Natural killer cell treated with Interleukin-12 subunit alpha and Interleukin-12 subunit beta and Interleukin-15 and Interleukin-18, amount 100 ng/mL, for 72 hours (primary cell): ENCODE measurements around the gene NPAS2. TPM values are rescaled to one million over a fixed set of nuclear protein-coding genes. Genes with fewer than 3 reads are reported as not detected.

Experiments used
- ATAC-seq, 2 donors: fragments of 150-1000 bp; cut with Tn5 transposase in 1 of 2; sonication (Bioruptor Pico), chemical (Tn5 transposase) in 1 of 2; 2 replicates each; pipeline ENCODE4 v1.10.0; 2021
- DNase-seq: peaks from one replicate; pipeline ENCODE4 v3.0.0; 2022; ENCODE audit warnings: low spot score
- H3K27ac Mint-ChIP-seq, 2 donors: 1 replicate in 1 of 2; 2 replicates in 1 of 2; pipeline ENCODE4 v1.8.0; 2022; ENCODE audit warnings: mixed read lengths in 2 of 2, mild to moderate bottlenecking in 1 of 2, moderate library complexity in 1 of 2
- H3K27me3 Mint-ChIP-seq, 2 donors: 1 replicate in 1 of 2; 2 replicates in 1 of 2; pipeline ENCODE4 v1.8.0; 2022; ENCODE audit warnings: mixed read lengths in 2 of 2
- H3K36me3 Mint-ChIP-seq: one replicate; pipeline ENCODE4 v1.8.0; 2022; ENCODE audit warnings: mixed read lengths
- H3K4me1 Mint-ChIP-seq, 2 donors: 1 replicate in 1 of 2; 2 replicates in 1 of 2; pipeline ENCODE4 v1.8.0; 2022; ENCODE audit warnings: low read depth in 2 of 2, mixed read lengths in 2 of 2, mild to moderate bottlenecking in 1 of 2
- H3K4me3 Mint-ChIP-seq: one replicate; pipeline ENCODE4 v1.8.0; 2022; ENCODE audit warnings: mixed read lengths
- H3K9me3 Mint-ChIP-seq: 2 replicates; pipeline ENCODE4 v1.8.0; 2022; ENCODE audit warnings: mixed read lengths
- total RNA-seq, 2 donors: library from RNA; stranded (reverse); gene quantifications; one replicate each; pipeline ENCODE4 v1.2.3, GENCODE V29; 2022

NPAS2 gene
- under 1 TPM; 0.31 to 0.53 TPM for total RNA-seq

- Mint-ChIP-seq H3K4me1 (peaks cover 0 to 7% of the 10 kb centered on the region in 2 donors), H3K27ac (no peak within 1 kb of the TSS), H3K4me3 (no peak within 1 kb of the TSS), H3K36me3 (no peaks in the 10 kb centered on the region), H3K9me3 (no peaks in the 10 kb centered on the region), H3K27me3 (peaks cover 48 to 73% of the 10 kb centered on the region in 2 donors)
- no peak for DNase-seq
- peak in 1 of 2 donors; percentile 32 for ATAC-seq
Measured at GRCh38 chr2:100819370-100820272, at the start of gene NPAS2. Gene NPAS2 (plus strand): TSS chr2:100820139. CDS start chr2:100904755, 84,616 bp downstream.

GRCh38 chr2:100771125-100771524, 48.8 kb upstream of the NPAS2 start:
- H3K4me3 Mint-ChIP-seq, result no peak overlapping the region
- H3K36me3 Mint-ChIP-seq, result no peaks in the 10 kb centered on the region
- peaks cover 19 to 44% of the 10 kb centered on the region in 2 donors for H3K27me3 Mint-ChIP-seq
- no peaks in the 10 kb centered on the region for H3K9me3 Mint-ChIP-seq
- no peaks in the 10 kb centered on the region for H3K4me1 Mint-ChIP-seq
- ATAC-seq, result no peak
- DNase-seq, result no peak
- H3K27ac Mint-ChIP-seq, result no peak overlapping the region

- Mint-ChIP-seq H3K27me3 (peaks cover 16 to 31% of the 10 kb centered on the region in 2 donors), H3K4me3 (no peak overlapping the region), H3K27ac (no peak overlapping the region), H3K36me3 (no peaks in the 10 kb centered on the region), H3K4me1 (no peaks in the 10 kb centered on the region), H3K9me3 (no peaks in the 10 kb centered on the region)
- DNase-seq (no peak), ATAC-seq (no peak)
Measured at GRCh38 chr2:100773538-100773937, 46.4 kb upstream of the NPAS2 start.

GRCh38 chr2:100776445-100776844, 43.5 kb upstream of the NPAS2 start:
- Mint-ChIP-seq H3K4me1 (no peaks in the 10 kb centered on the region), H3K27ac (no peak overlapping the region), H3K36me3 (no peaks in the 10 kb centered on the region), H3K27me3 (peaks cover 13 to 24% of the 10 kb centered on the region in 2 donors), H3K9me3 (no peaks in the 10 kb centered on the region), H3K4me3 (no peak overlapping the region)
- ATAC-seq (no peak), DNase-seq (no peak)

GRCh38 chr2:100778637-100779450, 41.1 kb upstream of the NPAS2 start:
- Mint-ChIP-seq H3K9me3 (no peaks in the 10 kb centered on the region), H3K27me3 (peaks cover 6 to 19% of the 10 kb centered on the region in 2 donors), H3K27ac (no peak overlapping the region), H3K36me3 (no peaks in the 10 kb centered on the region), H3K4me1 (no peaks in the 10 kb centered on the region), H3K4me3 (no peak overlapping the region)
- DNase-seq (no peak), ATAC-seq (no peak)

GRCh38 chr2:100779908-100780202, 40.1 kb upstream of the NPAS2 start:
- Mint-ChIP-seq H3K27ac (no peak overlapping the region), H3K9me3 (no peaks in the 10 kb centered on the region), H3K27me3 (peaks cover 0 to 9% of the 10 kb centered on the region in 2 donors), H3K4me1 (no peaks in the 10 kb centered on the region), H3K4me3 (no peak overlapping the region), H3K36me3 (no peaks in the 10 kb centered on the region)
- DNase-seq (no peak), ATAC-seq (no peak)

- no peak for DNase-seq
- peaks cover 0 to 7% of the 10 kb centered on the region in 2 donors for H3K27me3 Mint-ChIP-seq
- H3K4me3 Mint-ChIP-seq, result no peak overlapping the region
- no peaks in the 10 kb centered on the region for H3K4me1 Mint-ChIP-seq
- ATAC-seq, result no peak
- H3K36me3 Mint-ChIP-seq, result no peaks in the 10 kb centered on the region
- no peaks in the 10 kb centered on the region for H3K9me3 Mint-ChIP-seq
- H3K27ac Mint-ChIP-seq, result no peak overlapping the region
Measured at GRCh38 chr2:100780203-100781008, 39.5 kb upstream of the NPAS2 start.

GRCh38 chr2:100781009-100781325, 39.0 kb upstream of the NPAS2 start:
- Mint-ChIP-seq H3K36me3 (no peaks in the 10 kb centered on the region), H3K9me3 (no peaks in the 10 kb centered on the region), H3K4me3 (no peak overlapping the region), H3K27ac (no peak overlapping the region), H3K27me3 (peaks cover 0 to 7% of the 10 kb centered on the region in 2 donors), H3K4me1 (no peaks in the 10 kb centered on the region)
- ATAC-seq, result no peak
- DNase-seq, result no peak

GRCh38 chr2:100781523-100782379, 38.2 kb upstream of the NPAS2 start:
- peaks cover 0 to 7% of the 10 kb centered on the region in 2 donors for H3K27me3 Mint-ChIP-seq
- H3K36me3 Mint-ChIP-seq, result no peaks in the 10 kb centered on the region
- DNase-seq (no peak), ATAC-seq (no peak)
- no peaks in the 10 kb centered on the region for H3K4me1 Mint-ChIP-seq
- H3K9me3 Mint-ChIP-seq, result no peaks in the 10 kb centered on the region
- H3K4me3 Mint-ChIP-seq, result no peak overlapping the region
- H3K27ac Mint-ChIP-seq, result no peak overlapping the region

GRCh38 chr2:100782380-100782878, 37.5 kb upstream of the NPAS2 start:
- Mint-ChIP-seq H3K36me3 (no peaks in the 10 kb centered on the region), H3K4me1 (no peaks in the 10 kb centered on the region), H3K4me3 (no peak overlapping the region), H3K27me3 (peaks cover 0 to 7% of the 10 kb centered on the region in 2 donors), H3K9me3 (no peaks in the 10 kb centered on the region), H3K27ac (no peak overlapping the region)
- DNase-seq (no peak), ATAC-seq (no peak)

GRCh38 chr2:100783987-100784386, 36.0 kb upstream of the NPAS2 start:
- no peak for DNase-seq
- H3K4me1 Mint-ChIP-seq, result no peaks in the 10 kb centered on the region
- H3K4me3 Mint-ChIP-seq, result no peak overlapping the region
- no peak overlapping the region for H3K27ac Mint-ChIP-seq
- H3K9me3 Mint-ChIP-seq, result no peaks in the 10 kb centered on the region
- ATAC-seq, result no peak
- H3K27me3 Mint-ChIP-seq, result peaks cover 0 to 7% of the 10 kb centered on the region in 2 donors
- H3K36me3 Mint-ChIP-seq, result no peaks in the 10 kb centered on the region

GRCh38 chr2:100784681-100785080, 35.3 kb upstream of the NPAS2 start:
- DNase-seq (no peak), ATAC-seq (no peak)
- Mint-ChIP-seq H3K4me1 (no peaks in the 10 kb centered on the region), H3K27ac (no peak overlapping the region), H3K27me3 (peaks cover 0 to 7% of the 10 kb centered on the region in 2 donors), H3K9me3 (no peaks in the 10 kb centered on the region), H3K36me3 (no peaks in the 10 kb centered on the region), H3K4me3 (no peak overlapping the region)
